ENCODE results near the gene LRRC1.

The LRRC1 gene

DNA sequence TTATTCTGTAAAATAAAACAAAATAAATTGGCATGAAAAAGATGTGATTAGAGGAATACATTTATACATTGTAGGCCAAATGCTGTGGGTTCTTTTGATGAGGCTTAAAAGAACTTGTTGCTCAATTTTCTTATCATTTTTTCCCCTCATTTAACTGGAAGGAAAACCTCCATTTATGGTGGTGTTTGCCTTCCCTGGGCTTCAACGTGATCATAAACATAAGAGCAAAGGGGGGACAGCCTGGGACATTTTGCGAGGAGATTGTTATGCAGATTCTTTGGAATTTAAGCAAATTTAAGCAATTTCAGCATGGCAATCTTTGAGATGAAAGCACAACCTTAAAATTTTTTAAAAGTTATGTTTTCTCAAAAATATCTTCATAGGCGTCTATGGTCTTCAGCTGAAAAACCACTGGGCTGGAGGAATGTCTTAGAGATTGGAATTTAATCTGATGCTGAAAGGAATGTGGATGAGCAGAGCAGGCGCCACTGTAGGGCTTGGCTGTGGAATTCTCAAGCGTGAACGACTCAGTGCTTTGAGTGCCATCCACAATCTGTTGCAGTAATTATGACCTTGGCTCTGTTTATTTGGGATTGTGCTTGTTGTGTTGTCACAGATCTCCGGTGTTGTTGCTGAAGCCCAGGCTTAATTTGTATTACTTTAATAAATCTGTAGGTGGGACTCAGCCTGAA, 167.0 kb downstream of the LRRC1 start:
- DNase-seq (ENCODE audit: low read depth in 2 of 2): no peak

DNA sequence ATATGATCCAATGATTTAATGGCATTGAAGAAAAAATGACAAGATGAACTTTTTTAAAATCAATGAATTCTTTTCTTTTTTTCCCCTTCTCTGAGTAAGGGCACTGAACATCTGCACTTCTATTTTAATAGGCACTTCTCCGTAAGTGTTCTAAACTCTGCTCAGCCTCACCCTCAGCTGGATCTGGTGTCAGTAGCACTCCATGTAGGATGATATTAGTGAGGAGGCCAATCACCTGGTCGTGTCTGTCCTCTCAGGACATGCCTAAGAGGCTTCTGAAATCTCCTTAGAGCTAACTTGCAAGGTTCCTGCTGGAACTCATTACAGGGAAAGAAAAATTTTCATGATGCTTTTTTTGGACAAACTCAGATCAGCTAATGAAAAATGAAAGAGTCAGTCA, 167.8 kb downstream of the LRRC1 start:
- DNase-seq (ENCODE audit: low read depth in 2 of 2): no peak

DNA sequence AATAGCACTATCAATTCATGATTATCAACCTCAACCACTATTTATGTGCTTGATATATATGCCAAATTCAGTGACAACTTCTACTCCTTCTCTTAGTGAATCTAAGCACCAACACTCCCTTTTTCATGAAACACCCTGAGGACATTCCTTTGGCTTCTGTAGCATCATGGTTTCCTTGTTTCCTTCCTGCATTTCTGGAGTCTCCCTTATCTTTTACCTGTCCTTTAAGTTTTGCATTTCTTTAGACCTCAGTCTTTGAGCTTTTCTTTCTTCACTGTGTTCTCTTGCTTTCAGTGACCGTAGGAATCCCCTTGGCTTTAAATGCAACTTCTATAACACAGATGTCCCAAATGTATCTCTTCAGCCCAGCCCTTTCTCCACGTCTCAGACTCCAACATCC, 172.6 kb downstream of the LRRC1 start:
- DNase-seq (ENCODE audit: low read depth in 2 of 2): no peak

Data from stimulated activated CD8-positive, alpha-beta memory T cell treated with anti-CD3 and anti-CD28 coated beads, Interleukin-15, amount 100 ng/mL, for 48 hours (primary cell).